Retinal pigment epithelial cell (primary cell): Measurements from ENCODE around the gene SCNM1.
"Not testable (repeated sequence)": the region's sequence is repeated elsewhere in the genome, so short reads cannot be mapped to it uniquely, and the experiment has no call there.

Experiments used
- DNase-seq: peaks from one replicate; pipeline ENCODE4 v3.0.0-alpha.2; 2010; ENCODE audit warnings: low read depth
- H3K4me3 ChIP-seq: 2 replicates; pipeline ENCODE4 v1.5.1; 2011; ENCODE audit warnings: mild to moderate bottlenecking, low read length, control low read depth, moderate library complexity
- TF ChIP-seq, protein P1 (sequence below): conservative IDR thresholded peaks from 2 replicates; pipeline ENCODE4 v1.5.1; 2011; ENCODE audit warnings: low read depth, low read length, control low read depth, inconsistent platforms

The SCNM1 gene

DNA sequence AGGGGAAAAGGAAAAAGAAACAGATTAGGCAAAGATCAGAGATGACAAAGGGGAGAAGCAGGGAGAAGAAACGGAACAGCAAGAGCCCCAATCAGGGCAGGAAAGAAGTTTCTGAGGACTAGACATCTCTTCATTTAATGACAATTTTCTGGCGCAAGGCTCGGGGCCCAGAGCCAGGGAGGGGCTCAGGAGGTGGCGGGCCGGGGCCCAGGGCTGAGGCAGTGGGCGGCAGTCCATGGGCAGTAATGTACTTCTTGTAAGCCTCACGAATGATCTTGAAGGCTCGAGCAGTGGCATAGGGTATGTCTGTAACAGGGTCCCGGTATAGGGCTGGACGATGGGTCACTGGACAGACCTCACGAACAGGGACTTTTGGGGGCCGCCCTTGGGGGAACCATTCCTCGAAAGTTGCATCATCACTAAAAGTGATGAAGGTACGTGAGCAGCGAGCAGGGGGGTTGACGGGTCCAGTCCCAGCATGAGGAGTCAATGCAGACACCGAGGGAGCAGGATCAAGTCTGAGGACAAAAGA, 10.6 kb downstream of the SCNM1 start:
- DNase-seq = no peak
- H3K4me3 ChIP-seq = no peak overlapping the region
- TF ChIP-seq, protein P1, sequence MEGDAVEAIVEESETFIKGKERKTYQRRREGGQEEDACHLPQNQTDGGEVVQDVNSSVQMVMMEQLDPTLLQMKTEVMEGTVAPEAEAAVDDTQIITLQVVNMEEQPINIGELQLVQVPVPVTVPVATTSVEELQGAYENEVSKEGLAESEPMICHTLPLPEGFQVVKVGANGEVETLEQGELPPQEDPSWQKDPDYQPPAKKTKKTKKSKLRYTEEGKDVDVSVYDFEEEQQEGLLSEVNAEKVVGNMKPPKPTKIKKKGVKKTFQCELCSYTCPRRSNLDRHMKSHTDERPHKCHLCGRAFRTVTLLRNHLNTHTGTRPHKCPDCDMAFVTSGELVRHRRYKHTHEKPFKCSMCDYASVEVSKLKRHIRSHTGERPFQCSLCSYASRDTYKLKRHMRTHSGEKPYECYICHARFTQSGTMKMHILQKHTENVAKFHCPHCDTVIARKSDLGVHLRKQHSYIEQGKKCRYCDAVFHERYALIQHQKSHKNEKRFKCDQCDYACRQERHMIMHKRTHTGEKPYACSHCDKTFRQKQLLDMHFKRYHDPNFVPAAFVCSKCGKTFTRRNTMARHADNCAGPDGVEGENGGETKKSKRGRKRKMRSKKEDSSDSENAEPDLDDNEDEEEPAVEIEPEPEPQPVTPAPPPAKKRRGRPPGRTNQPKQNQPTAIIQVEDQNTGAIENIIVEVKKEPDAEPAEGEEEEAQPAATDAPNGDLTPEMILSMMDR = no peak

DNA sequence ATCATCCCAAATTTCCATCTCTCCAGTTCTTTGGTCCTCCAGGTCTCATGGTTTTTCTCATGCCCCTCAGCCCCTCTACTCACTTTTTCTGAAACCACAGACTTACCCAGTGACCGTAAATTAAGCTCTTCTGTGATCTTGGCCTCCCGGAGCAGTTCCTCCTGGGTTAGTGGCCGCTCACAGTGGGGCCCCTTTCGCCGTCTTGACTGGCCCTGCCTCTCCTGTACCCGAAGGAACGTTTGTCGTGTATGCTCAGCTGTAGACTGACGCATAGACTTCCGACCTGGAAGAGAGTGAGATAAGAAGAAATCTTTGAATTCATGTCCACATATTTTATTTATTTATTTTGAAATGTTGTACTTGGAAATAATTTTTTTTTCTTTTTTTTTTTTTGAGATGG, 18.3 kb downstream of the SCNM1 start:
- no peak for DNase-seq
- TF ChIP-seq, protein P1 = no peak
- no peak overlapping the region for H3K4me3 ChIP-seq

DNA sequence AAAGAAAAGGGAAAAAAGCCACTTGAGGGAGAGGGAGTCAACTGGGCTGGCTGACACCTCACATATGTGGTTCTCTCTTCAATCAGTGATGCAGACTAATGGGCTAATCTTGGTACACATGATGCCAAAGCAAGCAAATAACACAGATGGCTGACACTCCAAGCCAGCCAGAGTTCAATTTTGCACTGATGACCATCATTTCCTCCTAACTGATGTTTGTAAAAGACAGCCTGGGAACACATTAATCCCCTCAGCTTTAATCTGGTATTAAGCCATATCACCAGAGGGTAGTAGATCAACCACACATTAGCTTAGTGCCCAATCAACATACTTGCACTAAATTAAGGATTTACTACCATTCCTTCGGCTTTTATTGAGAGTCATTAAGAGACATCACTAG, 21.3 kb downstream of the SCNM1 start:
- peak; percentile 92 for DNase-seq
- no peak overlapping the region for H3K4me3 ChIP-seq
- TF ChIP-seq, protein P1 = no peak

DNA sequence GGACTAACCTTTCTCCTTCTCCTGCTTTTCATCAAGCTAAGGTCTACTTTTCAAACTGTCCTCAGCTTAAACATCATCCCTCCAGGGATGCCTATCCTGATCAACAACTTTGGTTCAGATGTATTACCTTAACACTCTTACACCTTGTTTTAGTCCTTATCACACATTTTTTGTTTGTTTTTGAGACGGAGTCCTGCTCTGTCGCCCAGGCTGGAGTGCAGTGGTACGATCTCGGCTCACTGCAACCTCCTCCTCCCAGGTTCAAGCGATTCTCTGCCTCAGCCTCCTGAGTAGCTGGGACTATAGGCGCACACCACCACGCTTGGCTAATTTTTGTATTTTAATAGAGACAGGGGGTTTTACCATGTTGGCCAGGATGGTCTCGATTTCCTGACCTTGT, 22.7 kb downstream of the SCNM1 start:
- not testable (repeated sequence) for DNase-seq
- H3K4me3 ChIP-seq = peak overlapping the region; percentile 91

DNA sequence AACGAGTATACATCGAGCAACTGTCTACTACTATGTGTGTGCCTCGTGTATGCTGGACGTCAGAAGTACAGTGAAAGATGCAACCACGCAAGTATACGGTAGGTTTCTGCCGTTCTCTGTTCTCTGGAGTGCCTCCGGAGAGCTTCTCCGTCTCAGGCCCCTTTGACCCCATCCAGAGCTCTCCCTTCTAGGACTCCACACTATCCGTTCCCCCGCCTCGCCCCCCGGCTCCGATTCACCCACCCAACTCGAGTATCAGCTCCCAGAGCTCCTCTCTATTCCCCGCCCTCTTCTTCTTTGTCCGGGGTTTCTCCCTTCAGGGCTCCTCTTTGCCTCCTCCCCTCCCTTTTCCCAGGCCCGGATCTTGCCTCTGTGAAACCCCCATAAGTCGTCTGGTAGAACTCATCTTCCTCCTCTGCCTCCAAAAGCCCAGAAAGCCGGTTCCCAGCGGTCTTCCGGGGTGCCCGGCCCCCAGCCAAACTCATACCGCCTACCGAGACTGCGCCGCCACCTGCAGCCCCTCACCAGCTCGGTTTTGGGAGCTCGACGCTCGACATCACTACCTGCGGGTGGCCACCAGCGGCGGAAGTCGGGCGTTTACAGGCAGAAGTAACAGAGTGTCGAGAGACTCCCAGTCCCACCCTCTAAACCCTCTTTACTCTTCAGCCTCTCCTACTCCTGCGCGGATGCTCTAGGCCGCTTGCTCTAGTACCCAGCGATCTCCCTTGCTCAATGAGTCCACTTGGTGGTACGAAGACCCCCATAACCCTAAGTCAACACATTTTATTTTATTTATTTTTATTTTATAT, 23.9 kb downstream of the SCNM1 start, which contains the start of gene VPS72:
TSS of gene VPS72 (minus strand) at position 561 of the 809 bp plus-strand sequence. CDS start at position 485, 76 bp downstream.
- H3K4me3 ChIP-seq = peak within 1 kb of the TSS; percentile 91
- peak; percentile 72 for DNase-seq
- TF ChIP-seq, protein P1 = no peak

DNA sequence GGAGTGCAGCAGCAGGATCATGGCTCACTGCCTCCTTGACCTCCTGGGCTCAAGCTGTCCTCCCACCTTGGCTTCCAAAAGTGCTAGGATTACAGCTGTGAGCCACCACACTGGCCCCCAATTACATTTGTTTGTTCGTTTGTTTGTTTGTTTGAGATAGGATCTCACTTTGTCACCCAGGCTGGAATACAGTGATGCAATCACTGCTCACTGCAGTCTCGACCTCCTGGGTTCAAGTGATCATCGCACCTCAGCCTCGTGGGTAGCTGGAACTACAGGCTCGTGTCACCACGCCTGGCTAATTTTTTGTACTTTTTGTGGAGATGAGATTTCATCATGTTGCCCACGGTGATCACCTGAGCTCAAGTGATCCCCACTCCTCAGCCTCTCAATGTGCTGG, 26.1 kb downstream of the SCNM1 start:
- TF ChIP-seq, protein P1 = no peak

DNA sequence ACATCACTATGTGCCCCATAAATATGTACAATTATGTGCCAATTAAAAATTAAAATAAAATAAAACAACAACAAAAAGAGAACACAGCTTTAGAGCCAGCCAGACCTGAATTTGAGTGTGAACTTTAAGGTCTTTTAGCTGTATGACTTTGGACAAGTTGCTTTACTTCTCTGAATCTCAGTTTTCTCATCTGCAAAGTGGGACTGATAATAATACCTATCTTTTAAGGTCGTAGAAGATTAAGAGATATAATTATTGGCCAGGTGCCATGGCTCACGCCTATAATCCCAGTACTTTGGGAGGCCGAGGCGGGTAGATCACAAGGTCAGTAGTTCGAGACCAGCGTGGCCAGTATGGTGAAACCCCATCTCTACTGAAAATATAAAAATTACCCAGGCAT, 27.4 kb downstream of the SCNM1 start:
- no peak for DNase-seq
- TF ChIP-seq, protein P1 = no peak
- no peak overlapping the region for H3K4me3 ChIP-seq

More for the DNA sequence above, 26.1 kb downstream of the SCNM1 start:
- H3K4me3 ChIP-seq = no peak overlapping the region
- no peak for DNase-seq
